HG02759 (cell line): ENCODE results near the gene THAP9.
"Not testable (repeated sequence)": the region's sequence is repeated elsewhere in the genome, so short reads cannot be mapped to it uniquely, and the experiment has no call there.

Experiments
- ATAC-seq: cut with Tn5 transposase; IDR thresholded peaks from one replicate; pipeline ENCODE4 v1.9.1; 2021; ENCODE audit warnings: mild to moderate bottlenecking, moderate library complexity; ENCODE audit not compliant: unreplicated experiment

Gene THAP9

DNA sequence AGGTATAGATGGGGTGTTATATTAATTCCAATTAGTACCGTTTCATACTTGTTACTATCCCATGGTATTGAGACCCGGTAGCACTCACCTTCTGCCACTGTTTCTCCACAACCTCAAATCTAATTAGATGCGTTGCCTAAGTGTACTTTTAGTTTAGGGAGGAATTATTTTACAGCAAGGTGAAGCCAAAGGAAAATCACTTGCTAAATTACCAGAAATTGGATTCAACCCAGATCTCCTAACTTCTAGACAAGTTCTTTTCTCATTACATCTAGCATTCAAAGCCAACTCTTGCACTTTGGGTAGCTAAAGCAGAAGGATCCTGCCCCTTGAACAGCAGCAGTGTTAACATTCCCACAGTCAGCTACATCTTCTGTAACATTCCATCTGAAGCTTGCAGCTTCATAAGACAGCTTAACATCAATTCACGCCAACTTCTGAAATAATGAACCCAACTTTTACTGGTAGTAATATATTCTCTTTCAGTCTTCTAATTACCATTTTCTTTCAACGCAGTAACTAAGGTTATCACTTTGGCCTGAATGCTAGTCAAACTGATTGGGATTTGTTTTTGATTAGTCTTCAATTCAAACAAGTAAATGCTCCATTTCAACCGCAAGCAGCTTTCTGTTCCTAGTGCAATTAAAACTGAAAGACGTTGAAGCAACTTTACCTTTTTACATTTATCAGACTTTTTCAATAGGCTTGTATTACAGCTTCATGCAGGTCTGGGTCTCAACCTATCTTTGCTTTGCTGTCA is 8.6 kb upstream of the THAP9 start:
- no peak for ATAC-seq

DNA sequence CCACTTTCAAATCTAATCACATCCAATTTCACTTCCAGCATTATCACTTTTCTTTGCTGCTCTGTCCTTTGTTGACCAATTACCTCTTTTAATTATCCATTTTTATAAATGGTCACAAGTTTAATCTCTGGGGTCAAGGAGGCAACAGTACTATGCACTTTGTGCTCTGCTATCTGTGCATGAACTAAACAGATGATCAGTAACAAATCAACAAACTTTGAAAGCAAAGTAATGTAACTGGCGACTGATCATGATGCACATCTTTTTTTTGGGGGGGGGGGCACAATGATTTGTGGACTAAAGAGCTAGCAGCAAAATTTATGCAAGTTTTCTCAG is 8.1 kb upstream of the THAP9 start:
- ATAC-seq, result no peak

DNA sequence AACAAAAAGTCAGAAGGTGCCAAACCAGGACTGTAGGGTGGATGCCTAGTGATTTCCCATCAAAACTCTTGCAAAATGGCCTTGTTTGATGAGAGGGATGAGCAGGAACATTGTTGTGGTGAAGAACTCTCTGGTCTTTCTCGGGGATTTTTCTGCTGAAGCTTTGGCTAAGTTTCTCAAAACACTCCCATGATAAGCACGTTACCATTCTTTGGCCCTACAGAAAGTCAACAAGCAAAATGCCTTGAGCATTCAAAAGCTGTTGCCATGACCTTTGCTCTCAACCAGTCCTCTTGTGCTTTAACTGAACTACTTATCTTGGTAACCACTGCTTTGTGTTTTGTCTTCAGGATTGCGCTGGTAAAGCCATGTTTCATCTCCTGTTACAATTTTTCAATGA is 6.6 kb upstream of the THAP9 start:
- ATAC-seq, result no peak

DNA sequence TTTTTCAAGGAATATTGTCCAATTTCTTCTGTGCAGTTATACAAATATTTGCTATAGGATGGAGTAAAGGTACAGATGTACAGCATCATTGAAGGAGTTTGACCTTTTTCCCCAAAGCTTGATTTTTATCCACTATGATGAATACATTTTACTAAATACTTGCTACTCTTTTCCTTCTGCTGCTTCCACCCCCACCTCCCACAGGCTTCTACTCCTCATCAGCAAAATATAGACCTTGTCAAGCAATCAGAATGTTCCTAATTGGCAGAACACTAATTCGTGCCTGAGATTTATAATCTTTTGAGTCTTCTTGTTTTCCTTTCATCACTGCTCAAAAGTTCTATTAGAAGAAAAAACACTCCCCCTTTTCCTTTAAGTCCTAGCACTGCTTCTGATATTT is 3.8 kb upstream of the THAP9 start:
- no peak for ATAC-seq

DNA sequence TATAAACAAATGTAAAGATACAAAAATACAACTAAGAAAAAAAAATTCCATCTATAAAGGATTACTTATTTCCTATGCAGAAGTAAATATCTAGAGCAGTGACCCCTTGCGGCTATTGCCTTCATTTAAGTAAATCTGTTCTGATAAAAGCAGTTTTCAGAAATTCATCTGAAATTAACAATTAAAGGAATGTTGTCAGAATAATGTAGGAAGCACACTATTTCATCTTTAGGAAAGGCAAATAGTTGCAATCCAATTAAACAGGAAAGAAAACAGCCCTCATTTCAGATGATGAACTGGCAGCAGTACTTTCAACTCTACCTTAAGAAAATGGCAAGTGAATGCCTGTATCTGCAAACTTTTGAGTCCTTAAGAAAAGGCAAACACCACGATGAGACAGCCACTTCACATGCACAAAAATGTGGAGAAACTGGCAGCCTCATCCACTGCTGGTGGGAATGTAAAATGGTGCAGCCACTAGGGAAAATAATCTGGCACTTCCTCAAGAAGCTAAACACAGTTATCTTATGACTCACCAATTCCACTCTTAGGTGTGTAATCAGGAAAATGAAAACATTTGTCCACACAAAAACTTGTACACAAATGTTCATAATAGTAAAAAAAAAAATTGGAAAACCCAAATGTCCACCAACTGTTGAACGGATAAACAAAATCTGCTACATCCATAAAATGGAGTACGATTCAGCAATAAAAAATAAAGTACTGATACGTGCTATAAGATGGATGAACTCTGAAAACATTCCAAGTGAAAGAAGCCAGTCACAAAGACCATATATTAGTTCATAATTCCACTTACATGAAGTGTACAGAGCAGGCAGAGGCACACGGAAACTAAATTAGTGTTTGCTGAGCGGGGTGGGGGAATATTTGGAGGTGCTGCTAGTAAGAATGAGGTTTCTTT is 2.0 kb upstream of the THAP9 start:
- no peak for ATAC-seq

DNA sequence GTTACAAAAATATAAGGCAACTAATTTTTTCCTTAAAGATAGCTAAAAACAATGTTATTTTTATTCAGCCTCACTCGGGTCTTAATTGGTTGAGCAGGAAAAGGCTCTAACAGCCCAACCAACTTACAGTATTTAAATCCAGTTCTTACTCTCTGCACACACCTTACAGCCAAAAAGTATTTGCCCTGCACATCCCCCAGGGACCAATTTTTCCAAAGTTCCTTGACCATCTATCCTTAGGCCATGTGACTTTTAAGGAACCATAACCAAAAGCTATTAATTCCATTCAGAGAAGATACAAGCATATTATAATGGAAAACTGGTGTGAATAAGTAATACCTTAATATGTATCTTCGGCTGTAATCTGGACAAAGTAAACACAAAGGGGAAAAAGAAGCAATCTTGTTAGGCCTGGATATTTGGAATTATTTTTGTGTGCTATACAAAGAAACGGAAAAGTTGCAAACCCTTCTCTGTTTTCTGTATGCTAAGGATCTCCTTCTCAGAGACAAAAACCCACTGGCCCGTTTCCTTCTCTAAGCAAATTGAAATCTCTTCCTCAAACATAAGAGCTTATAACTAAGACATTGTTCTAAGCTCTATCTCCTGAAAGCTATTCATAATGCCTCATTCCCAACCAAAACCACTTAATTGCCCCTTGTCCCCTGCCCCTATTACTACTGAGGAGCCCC is 1.0 kb upstream of the THAP9 start:
- no peak for ATAC-seq

DNA sequence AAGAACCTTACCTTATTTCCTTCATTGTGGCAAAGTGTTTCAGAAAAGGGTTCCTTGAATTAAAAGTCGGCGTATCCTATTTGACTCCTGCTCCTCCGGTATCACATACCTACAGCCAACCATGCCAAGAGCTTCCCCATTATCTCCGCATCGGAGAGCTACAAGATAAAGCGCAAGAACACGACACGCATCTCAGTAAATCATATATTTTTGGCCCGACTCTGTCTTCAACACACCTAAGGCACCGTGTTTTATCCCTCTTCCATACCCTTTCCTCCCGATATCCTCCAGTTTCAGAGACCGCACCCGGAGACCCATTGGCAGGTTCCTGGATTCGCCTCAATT is 497 bp upstream of the THAP9 start:
- ATAC-seq, result peak; percentile 3

DNA sequence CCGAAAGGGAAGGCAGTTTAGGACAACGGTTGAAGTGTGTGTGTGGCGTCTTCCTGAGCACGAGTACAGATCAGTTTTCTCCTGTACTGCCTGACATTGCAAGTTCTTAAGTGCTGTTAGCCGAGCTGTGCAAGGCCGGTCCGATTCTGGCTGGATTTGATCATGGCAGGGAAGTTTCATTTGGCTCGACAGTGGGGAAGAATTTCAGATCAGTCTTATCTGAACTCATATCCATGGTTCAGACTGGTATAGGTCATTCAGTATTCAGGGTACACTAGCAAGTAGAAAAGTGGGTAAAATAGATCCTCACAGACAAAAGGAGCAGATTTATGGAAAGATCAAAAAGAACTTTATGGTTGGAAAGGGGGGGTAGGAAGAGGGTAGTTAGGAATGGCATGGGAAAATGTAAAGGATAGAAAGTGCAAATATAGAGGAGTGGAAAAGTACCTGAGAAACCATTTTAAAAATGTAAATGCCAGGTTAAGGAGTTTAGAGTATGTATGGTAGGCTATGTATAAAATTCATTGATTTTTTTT is 716 bp downstream of the THAP9 start:
- no peak for ATAC-seq

DNA sequence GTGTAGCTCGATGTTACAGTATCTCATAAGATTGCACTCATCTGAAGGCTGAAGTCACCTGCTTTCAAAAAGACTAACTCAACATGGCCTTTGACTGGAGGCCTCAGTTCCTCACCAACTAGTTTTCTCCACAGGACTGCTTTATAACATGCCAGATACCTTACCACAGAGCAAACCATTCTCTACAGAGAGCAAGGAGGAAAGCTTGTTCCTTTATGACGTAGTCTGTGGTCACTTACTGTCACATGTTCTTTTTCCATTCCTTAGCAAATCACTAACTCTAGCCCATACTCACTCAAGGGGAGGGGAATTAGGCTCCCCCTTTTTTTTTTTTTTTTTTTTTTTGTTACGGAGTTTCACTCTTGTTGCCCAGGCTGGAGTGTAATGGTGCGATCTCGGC is 3.2 kb downstream of the THAP9 start:
- no peak for ATAC-seq

DNA sequence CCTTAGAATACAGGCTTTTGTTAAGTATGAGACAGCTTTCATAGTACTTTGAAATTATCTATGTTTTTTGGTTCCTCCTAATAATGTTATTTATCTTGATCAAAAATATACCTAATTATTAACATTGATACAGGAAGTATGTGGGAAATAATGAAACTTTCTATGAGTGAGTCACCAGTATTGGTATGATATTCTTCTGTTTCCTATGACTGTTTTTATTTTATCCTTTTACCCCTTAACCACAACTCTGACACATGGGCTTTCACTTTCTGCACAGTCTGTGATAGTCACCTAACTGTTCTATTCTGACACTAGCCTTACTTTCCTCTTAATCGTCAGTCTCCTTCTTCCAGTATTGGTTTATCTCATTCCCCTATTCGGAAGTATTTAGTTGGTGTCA is 4.7 kb downstream of the THAP9 start:
- ATAC-seq, result peak; percentile 44

DNA sequence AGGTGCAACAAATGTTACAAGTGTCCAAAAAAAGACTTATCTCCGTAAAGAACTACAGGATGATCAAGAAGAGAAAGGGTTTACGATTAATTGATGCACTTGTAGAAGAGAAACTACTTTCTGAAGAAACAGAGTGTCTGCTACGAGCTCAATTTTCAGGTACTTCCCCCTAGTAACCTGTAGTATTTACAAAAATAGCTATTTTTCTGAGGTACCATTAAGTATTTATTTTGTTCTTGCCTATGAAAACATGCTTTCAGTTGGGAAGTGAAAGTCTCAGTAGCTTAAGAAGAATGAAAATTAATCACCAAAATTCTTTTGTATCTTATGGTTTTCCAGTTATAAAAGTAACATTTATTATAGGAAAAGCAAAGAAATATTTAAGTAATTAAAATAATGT is 5.9 kb downstream of the THAP9 start:
- no peak for ATAC-seq

DNA sequence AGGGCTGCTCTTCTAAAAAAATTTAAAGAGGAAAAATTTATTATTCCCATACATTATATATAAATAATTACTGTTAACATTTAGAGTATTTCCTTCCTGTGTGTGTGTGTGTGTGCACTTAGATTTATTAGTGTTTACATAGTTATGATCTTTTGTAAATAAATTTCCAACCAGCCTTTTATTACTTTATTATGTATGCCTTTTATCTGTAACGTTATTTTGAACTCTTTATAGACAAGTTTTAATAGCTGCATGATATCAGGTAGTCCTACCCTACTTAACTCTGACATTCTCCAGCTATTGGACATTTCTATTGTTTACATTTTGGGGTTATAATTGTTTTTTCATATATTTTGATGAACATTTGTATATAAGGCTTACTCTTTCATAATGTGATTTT is 8.8 kb downstream of the THAP9 start:
- no peak for ATAC-seq

DNA sequence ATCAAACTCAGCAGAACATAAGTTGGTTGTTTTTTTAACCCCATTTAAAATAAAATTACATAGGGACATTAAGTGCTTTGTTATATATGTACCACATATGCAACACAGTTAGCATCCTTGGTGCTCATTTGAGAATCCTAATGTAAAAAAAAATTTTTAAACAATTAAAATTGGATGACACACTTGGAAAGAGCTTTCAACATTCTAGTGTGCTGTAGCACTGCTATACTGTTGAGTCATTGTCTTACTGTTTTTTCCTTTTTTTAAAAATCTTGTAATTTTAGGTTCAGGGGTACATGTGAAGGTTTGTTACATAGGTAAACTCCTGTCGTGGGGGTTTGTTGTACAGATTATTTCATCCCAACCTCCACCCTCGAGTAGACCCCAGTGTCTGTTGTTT is 12.8 kb downstream of the THAP9 start:
- no peak for ATAC-seq

DNA sequence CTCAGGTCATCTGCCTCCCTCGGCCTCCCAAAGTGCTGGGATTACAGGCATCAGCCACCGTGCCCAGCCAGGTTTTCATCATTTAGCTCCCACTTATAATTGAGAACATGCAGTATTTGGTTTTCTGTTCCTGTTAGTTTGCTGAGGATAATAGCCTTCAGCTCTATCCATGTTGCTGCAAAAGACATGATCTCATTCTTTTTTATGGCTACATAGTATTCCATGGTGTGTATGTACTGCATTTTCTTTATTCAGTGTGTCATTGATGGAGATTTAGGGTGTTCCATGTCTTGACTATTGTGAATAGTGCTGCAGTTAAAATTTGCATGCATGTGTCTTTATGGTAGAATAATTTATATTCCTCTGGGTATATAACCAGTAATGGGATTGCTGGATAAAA is 13.4 kb downstream of the THAP9 start:
- ATAC-seq, result not testable (repeated sequence)

DNA sequence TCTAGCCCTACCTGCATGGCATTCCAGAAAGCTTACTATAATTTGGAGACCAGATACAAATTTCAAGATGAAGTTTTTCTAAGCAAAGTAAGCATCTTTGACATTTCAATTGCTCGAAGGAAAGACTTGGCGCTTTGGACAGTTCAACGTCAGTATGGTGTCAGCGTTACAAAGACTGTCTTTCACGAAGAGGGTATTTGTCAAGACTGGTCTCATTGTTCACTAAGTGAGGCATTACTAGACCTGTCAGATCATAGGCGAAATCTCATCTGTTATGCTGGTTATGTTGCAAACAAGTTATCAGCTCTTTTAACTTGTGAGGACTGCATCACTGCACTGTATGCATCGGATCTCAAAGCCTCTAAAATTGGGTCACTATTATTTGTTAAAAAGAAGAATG is 17.6 kb downstream of the THAP9 start:
- no peak for ATAC-seq

DNA sequence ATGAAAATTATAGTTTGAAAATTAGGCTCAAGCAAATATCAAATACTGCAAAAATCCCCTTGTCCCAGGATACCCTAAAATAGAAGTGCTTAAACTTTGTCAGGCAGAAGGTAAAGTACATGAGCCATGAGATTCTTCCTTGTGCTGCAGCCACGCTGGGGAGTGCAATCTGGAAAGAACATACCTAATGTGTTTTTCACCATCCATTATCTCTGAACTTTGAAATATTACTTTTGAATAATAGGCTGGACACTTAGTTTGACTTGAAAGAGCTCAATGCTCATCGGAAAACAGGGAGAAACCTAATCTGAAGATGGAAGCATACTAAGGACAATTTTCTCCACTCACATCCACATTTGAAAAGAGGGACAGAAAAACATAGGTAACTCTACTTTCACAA is 18.9 kb downstream of the THAP9 start:
- ATAC-seq, result no peak

DNA sequence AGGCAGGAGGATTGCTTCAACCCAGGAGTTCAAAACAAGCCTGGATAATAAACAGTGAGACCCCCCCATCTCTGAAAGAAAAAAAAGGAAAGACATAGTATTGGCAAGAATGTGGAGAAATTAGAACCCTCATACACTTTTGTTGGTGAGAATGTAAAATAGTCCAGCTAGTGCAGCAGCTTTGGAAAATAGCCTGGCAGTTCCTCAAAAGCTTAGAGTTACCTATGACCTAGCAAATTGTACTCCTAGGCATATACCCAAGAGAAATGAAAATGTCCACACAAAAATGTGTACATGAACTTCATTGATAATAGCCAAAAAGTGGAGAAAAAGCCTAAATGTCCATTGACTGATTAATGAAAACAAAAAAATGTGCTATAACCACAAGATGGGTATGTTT is 21.3 kb downstream of the THAP9 start:
- ATAC-seq, result no peak

DNA sequence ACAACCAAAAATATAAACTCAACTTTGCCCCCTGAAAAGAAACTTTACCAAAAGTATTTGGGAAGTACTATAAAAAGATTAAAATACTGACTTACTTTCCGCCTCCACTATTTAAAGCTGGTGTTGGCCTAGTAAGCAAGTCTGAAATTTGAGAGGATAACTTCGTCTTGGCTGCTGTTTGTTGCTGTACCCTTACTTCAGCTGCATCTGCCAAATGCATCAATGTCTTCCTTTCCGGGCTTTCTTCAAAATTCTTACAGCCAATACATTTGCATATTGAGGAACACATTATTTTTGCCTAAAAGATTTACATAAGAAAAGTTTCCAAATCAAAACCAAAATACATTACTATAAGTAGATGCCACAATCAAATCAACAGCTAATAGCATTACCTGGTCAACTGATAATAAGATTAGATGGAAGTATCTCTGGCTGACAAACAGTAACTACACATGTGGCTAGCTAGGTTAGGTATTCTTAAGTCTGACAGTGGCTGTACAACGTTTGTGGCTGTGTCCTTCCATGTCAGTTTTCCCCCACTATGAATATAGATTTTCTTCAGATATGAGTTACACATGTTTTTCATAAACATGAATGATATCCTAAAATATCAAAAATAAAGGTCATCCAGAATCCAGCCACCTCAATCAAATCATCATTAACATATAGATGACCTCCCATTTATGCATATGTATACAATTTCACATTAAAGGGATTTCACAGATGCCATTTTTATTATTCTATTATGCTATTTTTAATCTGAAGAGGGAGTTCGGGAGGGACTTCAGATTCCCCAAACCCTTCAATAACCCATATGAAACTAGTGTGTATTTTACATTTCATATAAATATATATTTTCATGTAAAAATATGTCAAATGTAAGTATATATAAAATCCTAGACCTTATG is 30.6 kb downstream of the THAP9 start:
- ATAC-seq, result no peak

DNA sequence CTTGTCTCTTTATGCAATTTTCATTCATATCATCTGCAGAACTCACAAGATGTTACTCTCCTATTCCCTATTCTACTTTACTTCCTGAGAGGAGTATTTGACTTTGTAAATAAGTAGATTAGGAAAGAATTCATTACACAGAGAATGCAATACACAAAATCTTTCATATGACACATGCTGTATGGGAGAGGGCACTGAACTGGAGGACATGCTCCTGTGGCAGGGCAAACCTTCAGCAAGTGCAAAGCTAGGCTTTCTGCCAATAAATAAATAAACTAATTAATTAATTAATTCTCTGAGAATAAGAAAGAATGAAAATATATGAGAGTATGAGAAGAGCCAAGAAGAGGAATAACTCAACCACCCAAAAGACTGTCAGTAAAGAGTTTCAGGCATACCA is 33.9 kb downstream of the THAP9 start:
- ATAC-seq, result no peak

DNA sequence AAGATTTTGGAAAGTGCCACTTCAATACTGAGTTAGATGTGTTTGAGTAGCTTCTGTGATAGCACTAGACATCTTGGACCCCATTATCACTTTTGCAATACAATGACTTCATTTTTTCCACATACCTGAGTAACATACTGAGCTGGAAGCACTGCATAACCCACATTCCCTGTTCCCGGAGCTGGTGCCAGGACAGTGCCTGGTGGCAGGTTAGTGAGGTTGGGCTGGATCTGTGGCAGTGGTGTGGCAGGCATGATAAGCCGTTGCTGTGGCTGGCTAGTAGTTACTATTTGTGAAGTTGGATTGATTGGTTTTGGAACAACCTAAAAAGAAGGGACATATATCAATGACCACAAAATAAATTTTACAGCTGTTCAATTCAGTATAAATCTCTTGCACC is 38.9 kb downstream of the THAP9 start:
- ATAC-seq, result no peak

DNA sequence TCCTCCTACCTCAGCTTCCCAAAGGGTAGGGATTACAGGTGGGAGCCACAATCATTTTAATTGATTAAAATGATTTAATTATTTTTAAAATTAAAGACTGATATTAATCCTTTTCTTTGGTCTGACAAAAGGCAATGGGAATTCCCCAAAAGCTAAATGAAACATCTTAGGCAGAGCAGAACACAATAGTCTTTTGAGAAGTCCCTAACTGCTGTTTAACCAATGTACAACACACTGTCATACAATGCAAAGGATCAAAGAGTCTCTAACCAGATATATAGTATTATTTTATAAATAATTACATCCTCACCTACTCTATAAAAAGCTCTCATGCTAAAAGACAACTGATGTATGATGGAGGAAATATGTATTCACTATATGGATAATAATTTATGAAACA is 47.0 kb downstream of the THAP9 start:
- no peak for ATAC-seq
